GM19463 (cell line): ENCODE data around the gene IRF5.

ENCODE experiments used
- ATAC-seq: cut with Tn5 transposase; IDR thresholded peaks from one replicate; pipeline ENCODE4 v1.9.1; 2021; ENCODE audit warnings: mild to moderate bottlenecking, moderate library complexity; ENCODE audit not compliant: unreplicated experiment

Gene IRF5, protein sequence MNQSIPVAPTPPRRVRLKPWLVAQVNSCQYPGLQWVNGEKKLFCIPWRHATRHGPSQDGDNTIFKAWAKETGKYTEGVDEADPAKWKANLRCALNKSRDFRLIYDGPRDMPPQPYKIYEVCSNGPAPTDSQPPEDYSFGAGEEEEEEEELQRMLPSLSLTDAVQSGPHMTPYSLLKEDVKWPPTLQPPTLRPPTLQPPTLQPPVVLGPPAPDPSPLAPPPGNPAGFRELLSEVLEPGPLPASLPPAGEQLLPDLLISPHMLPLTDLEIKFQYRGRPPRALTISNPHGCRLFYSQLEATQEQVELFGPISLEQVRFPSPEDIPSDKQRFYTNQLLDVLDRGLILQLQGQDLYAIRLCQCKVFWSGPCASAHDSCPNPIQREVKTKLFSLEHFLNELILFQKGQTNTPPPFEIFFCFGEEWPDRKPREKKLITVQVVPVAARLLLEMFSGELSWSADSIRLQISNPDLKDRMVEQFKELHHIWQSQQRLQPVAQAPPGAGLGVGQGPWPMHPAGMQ

GRCh38 chr7:128937647-128938543 is at the start of gene IRF5:
TSS of gene IRF5 (plus strand) at chr7:128937927. CDS start at chr7:128942082, 4,155 bp downstream.
- ATAC-seq = peak; percentile 13

DNA sequence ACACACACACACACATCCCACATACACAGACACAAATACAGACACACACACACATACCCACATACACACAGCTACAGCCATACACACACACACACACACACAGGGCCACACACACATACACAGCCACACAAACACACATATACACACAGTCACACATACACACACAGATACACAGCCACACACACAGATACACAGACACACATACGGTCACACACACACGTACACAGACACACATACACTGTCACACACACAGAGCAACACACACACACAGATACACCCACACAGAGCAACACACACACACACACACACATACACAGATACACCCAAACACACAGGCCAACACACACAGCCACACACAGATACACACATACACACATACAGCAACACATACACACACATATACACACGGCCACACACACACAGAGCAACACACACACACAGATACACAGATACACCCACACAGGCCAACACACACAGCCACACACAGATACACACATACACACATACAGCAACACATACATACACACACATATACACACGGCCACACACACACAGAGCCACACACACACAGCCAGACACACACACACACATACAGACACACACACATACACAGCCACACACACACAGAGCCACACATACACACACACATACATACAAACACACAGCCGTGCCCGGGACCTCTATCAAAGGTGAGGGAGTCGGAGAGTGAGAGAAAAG is 49.5 kb upstream of the IRF5 start:
- ATAC-seq = no peak

DNA sequence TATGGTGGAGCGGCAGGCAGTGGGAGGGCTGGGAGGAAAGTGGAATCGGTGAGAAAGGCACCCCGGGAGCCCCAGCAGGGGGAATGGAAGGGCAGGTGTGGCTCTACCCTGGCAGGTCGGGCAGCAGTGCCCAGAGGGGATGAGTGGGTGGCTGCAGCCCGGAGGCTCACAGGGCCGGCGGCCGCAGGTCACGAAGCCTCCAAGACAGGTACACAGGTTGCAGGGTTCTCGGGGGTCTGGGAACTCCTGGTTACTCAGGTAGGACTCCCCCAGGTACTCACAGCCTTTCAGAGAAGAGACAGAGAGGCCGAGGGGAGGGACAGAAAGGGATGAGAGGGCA is 49.0 kb upstream of the IRF5 start:
- no peak for ATAC-seq

- ATAC-seq = no peak
Observed at GRCh38 chr7:128889121-128889520, 48.6 kb upstream of the IRF5 start.

GRCh38 chr7:128890306-128891109 is 47.2 kb upstream of the IRF5 start:
- ATAC-seq = no peak

DNA sequence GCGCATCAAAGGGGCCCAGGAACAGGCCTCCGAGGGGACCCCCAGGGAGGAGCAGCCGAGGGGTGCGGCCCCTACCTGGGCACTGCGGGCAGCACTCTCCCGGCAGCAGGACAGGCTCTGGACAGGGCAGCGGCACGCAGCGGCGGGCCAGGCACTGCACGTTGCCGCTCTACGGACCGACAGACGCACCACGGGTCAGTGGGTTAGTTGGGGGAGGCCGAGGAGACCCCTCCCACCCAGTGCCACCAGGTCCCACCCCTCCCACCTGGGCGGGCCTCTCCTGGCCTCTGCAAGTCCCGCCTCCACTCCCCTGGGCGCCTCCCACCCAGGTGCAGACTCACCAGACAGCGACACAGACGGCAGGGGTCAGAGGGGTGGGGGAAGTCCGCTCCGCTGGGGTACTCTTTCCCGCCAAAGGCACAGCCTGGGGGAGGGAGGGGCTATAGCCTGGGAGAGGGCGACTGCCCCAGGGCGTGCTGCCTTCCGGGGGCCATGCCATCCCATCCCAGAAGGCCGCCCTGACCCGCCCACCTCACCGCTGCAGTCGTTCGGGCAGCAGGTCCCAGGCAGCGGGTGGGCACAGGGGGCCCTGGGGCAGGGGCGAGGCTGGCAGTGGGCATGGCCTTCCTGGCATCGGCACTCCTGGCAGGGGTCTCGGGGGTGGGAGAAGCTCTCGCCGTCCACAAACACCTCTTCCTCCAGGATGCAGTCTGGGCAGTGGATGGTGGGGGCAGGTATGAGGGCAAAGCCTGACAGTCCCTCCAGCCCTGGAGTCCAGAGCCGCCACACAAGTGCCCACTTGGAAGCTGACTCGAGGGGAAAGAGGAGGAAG is 46.4 kb upstream of the IRF5 start:
- no peak for ATAC-seq

DNA sequence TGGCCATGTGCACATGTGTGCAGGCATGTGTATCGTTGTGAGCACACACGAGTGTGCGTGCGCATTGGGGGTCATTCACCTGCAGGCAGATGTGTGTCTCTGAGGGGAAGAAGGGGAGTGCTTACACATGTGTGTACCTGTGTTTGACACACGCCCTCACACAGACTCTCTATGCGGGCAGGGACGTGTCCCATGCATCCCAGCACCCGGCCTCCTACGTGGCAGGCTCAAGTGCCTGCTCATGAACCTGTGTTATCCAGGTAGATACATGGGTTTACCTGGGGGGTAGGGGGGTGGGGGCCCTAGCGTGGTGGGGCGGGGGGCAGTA is 45.8 kb upstream of the IRF5 start:
- ATAC-seq = no peak

DNA sequence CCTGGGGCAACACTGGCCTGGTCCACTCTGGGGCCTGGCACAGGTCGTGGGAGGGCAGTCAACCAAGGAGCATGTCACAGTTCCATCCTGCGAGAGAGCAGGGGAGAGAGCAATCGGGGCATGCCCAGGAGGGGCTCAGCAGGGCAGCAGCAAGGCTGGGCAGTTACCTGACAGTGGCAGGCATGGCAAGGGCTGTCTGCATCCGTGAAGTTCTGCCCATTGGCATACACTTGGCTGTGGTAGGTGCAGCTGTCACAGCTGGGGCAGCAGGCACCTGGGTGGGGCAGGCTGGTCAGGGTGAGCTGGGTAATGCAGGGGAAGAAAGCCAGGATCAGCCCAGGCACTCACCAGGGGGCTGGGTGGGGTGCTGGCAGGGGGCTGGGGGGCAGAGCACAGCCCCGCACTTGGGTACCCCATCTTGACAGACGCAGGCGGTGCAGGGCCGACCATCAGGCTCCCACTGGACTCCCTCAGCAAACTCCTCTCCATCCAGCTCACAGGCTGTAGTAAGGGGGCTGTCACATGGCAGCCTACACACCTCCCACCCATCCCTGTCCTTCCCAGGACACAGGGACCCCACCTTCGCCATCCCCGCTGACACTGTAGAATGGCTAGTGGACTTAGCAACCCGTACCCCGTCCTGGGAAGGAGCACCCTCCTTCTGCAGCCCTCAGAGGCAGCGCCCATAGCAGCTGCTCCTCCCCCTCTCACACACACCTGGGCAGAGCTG is 45.0 kb upstream of the IRF5 start:
- no peak for ATAC-seq

- ATAC-seq = no peak
Observed at GRCh38 chr7:128893251-128894100, 44.3 kb upstream of the IRF5 start.

- no peak for ATAC-seq
Observed at GRCh38 chr7:128894101-128894440, 43.7 kb upstream of the IRF5 start.

DNA sequence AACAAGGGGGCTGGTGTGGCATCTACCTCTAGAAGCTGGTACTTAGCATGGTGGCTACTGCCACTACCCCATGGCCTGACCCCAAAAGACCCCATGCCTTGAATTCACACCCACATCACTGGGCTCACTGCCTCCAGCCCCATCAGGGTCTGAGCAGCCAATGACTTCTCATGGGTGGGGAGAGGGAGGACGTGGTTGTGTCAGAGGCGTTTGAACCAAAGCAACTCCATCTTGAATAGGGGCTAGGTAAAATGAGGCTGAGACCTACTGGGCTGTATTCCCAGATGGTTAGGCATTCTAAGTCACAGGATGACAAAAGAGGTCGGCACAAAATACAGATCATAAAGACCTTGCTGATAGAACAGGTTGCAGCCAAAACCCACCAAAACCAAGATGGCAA is 42.4 kb upstream of the IRF5 start:
- no peak for ATAC-seq

DNA sequence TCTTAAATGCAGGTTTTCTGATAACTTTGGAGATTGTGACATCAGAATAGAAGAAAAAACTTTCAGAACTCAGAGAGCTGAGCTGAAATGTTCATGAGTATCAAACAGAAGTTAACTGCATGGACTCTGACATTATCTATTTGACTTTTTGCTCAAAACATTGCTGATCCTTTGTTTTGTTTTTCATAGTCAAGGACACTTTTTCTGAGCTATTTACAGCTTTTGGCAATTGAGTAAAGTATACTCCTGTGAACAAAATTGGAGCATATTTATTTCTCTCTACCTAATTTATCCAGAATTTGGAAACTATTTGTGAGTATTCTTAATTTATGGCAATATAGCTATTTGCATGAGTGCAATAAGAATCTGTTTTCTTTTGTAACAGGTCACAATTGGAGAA is 38.3 kb upstream of the IRF5 start:
- no peak for ATAC-seq

DNA sequence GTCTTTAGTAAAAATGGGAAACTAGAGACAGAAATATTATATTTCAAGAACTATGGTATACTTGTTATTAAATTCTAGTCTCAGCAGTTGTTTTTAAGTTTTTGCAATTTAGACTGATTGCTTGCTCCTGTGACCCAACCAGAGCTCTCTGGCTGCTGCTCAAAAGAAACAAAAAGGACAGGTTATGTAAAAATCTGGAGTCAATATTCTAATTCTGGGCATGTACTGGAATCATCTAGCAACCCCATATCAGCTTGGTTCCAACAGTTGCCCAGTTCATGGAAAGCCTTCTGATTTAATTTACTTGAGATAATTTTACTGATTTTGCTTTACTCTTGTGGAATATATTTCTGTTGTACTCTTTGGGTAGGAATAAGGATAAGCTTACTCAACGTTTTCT is 37.5 kb upstream of the IRF5 start:
- ATAC-seq = no peak

DNA sequence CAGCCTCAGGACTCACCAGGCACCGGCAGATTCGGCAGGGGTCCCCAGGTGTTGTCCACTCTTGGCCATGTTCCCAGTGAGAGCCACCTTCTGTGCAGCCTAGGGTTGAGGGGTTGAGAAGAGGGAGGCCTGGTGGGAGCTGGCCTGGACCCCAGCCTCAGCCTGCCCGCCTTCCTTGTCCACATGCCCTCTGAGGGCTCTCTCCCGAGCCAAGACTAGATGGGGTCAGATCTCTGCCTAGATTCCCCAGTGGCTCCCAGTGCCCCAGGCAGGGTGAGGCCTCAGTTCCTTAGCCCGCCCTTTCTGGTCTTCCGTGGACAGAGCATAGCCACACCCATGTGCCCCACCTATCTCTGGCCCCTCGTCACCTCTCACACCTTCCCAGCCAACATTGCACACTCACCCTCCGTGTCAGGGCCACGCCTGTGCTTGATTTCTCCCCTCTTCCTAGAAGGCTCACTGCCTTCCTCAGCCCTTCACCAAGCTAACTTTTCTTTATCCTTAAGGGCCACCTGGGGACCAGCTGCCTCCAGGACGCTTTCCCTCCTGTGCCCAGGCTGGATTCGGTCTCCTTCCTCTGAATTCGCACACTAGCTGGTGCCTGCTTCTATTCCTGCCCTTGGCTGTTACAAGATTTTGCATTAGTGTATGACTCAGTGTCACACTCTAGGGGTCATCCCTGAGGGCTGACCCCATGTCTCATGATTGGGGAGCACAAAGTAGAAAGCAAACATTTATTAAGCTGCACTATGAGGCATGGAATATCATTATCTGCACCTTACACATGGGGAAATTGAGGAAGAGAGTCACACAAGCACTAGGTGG is 34.8 kb upstream of the IRF5 start:
- ATAC-seq = no peak

- no peak for ATAC-seq
Observed at GRCh38 chr7:128903621-128904361, 33.9 kb upstream of the IRF5 start.

GRCh38 chr7:128904381-128905197 is 33.1 kb upstream of the IRF5 start:
- peak; percentile 58 for ATAC-seq
